ENCODE measurements around the gene RPL41. TPM values are rescaled to one million over a fixed set of nuclear protein-coding genes. Genes with fewer than 3 reads are reported as not detected.

Gene RPL41
- polyA plus RNA-seq, 3 donors: 2,986 to 5,048 (median 3,308) TPM

DNA sequence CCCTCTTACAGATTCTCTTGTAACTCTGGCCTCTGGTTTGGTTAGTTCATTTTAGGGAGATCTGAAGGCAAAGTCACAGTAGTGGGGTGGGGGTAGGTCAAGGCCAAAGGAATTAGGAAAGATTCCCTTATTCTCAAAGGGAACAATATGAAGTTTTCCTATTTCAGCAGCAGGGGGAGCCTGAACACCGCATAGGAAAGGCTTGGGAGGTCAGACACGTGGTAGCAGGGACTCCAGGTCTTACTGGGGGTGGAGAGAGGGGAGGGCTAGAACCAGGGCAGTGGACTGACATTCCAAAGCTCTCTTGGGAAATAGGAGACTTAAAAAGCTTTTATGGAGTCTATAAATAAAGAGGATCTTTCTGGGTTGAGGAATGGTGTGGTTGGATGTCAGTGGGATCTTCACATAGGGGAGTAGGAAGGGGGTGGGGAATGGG, 2.9 kb downstream of the RPL41 start:
- Histone ChIP-seq H3K36me3 (replicated peaks in 1 of 2; ENCODE audit: control insufficient read depth in 1 of 2, insufficient read depth in 2 of 2, low read length in 2 of 2) (peaks cover 16 to 31% of the 10 kb centered on the region in 2 donors), H3K4me3 (replicated peaks in 1 of 3; ENCODE audit: low read depth in 2 of 3, low read length in 3 of 3) (peak overlapping the region in 1 of 3 experiments; percentile 97), H3K9me3 (replicated peaks in 1 of 2; ENCODE audit: control insufficient read depth in 1 of 2, insufficient read depth in 1 of 2, low read length in 2 of 2) (no peaks in the 10 kb centered on the region), H4K20me1 (ENCODE audit: insufficient read depth, low read length) (peaks cover 28% of the 10 kb centered on the region), H3K4me1 (ENCODE audit: control insufficient read depth in 1 of 2, insufficient read depth in 2 of 2, low read length in 2 of 2) (peaks cover 36 to 48% of the 10 kb centered on the region in 2 donors), H3K79me2 (ENCODE audit: insufficient read depth, low read length) (peaks cover 75% of the 10 kb centered on the region), H3K27ac (ENCODE audit: low read depth in 1 of 2, low read length in 2 of 2) (peak overlapping the region in 1 of 2 donors; percentile 98), H2AFZ (ENCODE audit: insufficient read depth, low read depth, low read length, poor library complexity, severe bottlenecking) (no peak overlapping the region), H3K27me3 (ENCODE audit: control insufficient read depth in 2 of 2, insufficient read depth in 2 of 2, low read length in 2 of 2) (no peaks in the 10 kb centered on the region), H3K4me2 (replicated peaks; ENCODE audit: extremely low read depth, low read length, poor library complexity, severe bottlenecking) (peak overlapping the region; percentile 85), H3K9ac (ENCODE audit: insufficient read depth, low read length, poor library complexity, severe bottlenecking) (no peak overlapping the region)
- DNase-seq: peak; percentile 68 to 85 (median 85)
- Mint-ChIP-seq H3K27ac (peak overlapping the region; percentile 96 to 100 (median 99)), H3K9me3 (no peaks in the 10 kb centered on the region), H3K4me1 (peaks cover 50% of the 10 kb centered on the region), H3K27me3 (ENCODE audit: low read depth in 3 of 3) (no peaks in the 10 kb centered on the region), H3K36me3 (peaks cover 31 to 41% of the 10 kb centered on the region in 2 donors), H3K4me3 (peak overlapping the region; percentile 79 to 95)
- TF ChIP-seq, protein P1, sequence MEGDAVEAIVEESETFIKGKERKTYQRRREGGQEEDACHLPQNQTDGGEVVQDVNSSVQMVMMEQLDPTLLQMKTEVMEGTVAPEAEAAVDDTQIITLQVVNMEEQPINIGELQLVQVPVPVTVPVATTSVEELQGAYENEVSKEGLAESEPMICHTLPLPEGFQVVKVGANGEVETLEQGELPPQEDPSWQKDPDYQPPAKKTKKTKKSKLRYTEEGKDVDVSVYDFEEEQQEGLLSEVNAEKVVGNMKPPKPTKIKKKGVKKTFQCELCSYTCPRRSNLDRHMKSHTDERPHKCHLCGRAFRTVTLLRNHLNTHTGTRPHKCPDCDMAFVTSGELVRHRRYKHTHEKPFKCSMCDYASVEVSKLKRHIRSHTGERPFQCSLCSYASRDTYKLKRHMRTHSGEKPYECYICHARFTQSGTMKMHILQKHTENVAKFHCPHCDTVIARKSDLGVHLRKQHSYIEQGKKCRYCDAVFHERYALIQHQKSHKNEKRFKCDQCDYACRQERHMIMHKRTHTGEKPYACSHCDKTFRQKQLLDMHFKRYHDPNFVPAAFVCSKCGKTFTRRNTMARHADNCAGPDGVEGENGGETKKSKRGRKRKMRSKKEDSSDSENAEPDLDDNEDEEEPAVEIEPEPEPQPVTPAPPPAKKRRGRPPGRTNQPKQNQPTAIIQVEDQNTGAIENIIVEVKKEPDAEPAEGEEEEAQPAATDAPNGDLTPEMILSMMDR (IDR thresholded peaks at IDR 0.05): peak; percentile 86
- WGBS (ENCODE audit: insufficient coverage): 0% methylated on average over 2 of the region's 2 CpGs
- intact Hi-C loops (cut with micrococcal nuclease): loop anchor here (2.0 to 10.0 kb wide), 7 partner anchors 33 to 295 kb away; partner anchors contain the start of genes RPS26 (in 2 of the 2), DNAJC14 (in 1 of the 2), MYL6 (in 1 of the 2) and MYL6B (in 1 of the 2)

DNA sequence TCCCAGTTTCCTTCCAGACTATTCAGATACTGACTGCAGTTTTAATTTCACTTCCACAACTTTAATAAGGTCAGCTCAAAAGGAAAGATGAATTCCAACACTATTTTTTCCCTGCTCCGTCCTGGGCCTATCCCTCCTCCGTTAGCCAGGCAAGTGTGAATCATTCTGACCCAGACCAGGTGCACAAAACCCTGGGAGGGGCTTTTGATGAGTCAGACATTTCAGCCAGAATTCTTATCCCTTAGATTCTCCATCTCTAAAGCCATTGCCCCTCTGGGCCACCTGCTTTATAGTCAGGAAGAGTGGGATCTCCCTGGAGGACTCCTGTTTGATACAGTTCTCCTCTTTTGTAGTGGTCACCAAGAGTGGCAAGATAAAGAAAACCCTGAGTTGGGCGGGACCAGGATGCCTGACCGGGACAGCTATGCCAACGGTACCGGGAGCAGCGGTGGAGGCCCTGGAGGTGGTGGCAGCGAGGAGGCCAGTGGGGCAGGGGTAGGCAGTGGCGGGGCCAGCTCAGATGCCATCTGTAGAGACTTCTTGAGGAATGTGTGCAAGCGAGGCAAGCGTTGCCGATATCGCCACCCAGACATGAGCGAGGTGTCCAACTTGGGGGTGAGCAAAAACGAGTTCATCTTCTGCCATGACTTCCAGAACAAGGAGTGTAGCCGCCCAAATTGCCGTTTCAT, 3.9 kb downstream of the RPL41 start:
- peaks cover 83% of the 10 kb centered on the region for H3K79me2 ChIP-seq (ENCODE audit: insufficient read depth, low read length)
- peak overlapping the region in 1 of 2 donors; percentile 4 for H3K27ac ChIP-seq (ENCODE audit: low read depth in 1 of 2, low read length in 2 of 2)
- no peak overlapping the region for H3K4me2 ChIP-seq (replicated peaks; ENCODE audit: extremely low read depth, low read length, poor library complexity, severe bottlenecking)
- H3K27me3 Mint-ChIP-seq (ENCODE audit: low read depth in 3 of 3): no peaks in the 10 kb centered on the region
- intact Hi-C loops (cut with micrococcal nuclease): loop anchor here (5.0 to 10.0 kb wide), 2 partner anchors 67 to 344 kb away; partner anchors contain the start of genes SPRYD4 (in 2 of the 2) and SMARCC2 (in 1 of the 2)
- H3K4me1 ChIP-seq (ENCODE audit: control insufficient read depth in 1 of 2, insufficient read depth in 2 of 2, low read length in 2 of 2): peaks cover 41 to 53% of the 10 kb centered on the region in 2 donors
- peaks cover 52% of the 10 kb centered on the region for H3K4me1 Mint-ChIP-seq
- H3K27me3 ChIP-seq (ENCODE audit: control insufficient read depth in 2 of 2, insufficient read depth in 2 of 2, low read length in 2 of 2): no peaks in the 10 kb centered on the region
- H3K27ac Mint-ChIP-seq: peak overlapping the region in 3 of 7 donors; percentile 59 to 100 (median 65)
- no peak overlapping the region for H3K4me3 Mint-ChIP-seq
- no peaks in the 10 kb centered on the region for H3K9me3 ChIP-seq (replicated peaks in 1 of 2; ENCODE audit: control insufficient read depth in 1 of 2, insufficient read depth in 1 of 2, low read length in 2 of 2)
- TF ChIP-seq, protein P1 (IDR thresholded peaks at IDR 0.05): no peak
- no peak overlapping the region for H2AFZ ChIP-seq (ENCODE audit: insufficient read depth, low read depth, low read length, poor library complexity, severe bottlenecking)
- peaks cover 16 to 31% of the 10 kb centered on the region in 2 donors for H3K36me3 ChIP-seq (replicated peaks in 1 of 2; ENCODE audit: control insufficient read depth in 1 of 2, insufficient read depth in 2 of 2, low read length in 2 of 2)
- 99% methylated on average over 17 of the region's 17 CpGs for WGBS (ENCODE audit: insufficient coverage)
- no peaks in the 10 kb centered on the region for H3K9me3 Mint-ChIP-seq
- no peak for DNase-seq
- peaks cover 28% of the 10 kb centered on the region for H4K20me1 ChIP-seq (ENCODE audit: insufficient read depth, low read length)
- no peak overlapping the region for H3K9ac ChIP-seq (ENCODE audit: insufficient read depth, low read length, poor library complexity, severe bottlenecking)
- H3K4me3 ChIP-seq (replicated peaks in 1 of 3; ENCODE audit: low read depth in 2 of 3, low read length in 3 of 3): no peak overlapping the region
- peaks cover 31 to 41% of the 10 kb centered on the region in 2 donors for H3K36me3 Mint-ChIP-seq

All from CD14-positive monocyte (primary cell).